ENCODE measurements around the gene AACS.

The AACS gene

DNA sequence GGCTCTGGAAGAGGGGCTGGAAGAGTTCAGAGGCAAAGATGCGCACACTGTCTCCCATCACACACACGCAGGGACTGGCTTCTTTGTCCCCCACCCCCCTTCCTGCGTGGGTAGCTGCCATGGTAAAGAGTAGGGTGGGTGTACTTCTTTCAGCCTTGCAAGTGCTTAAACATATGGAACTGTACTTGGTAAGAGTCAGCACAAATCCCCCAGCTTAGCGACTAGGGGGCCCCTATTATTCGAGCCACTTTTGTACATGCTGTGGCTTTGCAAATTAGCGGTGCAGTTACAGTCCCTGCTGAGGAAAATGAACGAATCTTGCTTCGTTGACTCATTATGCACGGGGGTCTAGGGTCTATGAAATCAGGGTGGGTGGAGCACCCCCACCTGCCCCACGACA is 123.8 kb downstream of the AACS start:
- H3K9me3 ChIP-seq (replicated peaks; ENCODE audit: insufficient read depth, low read length) = no peaks in the 10 kb centered on the region
- no peak for DNase-seq
- no peaks in the 10 kb centered on the region for H3F3A ChIP-seq (ENCODE audit: insufficient read depth, low read length)
- no peak overlapping the region for H3K9ac ChIP-seq (ENCODE audit: low read length)
- no peak overlapping the region for H2AFZ ChIP-seq (ENCODE audit: low read length)
- H3K4me3 ChIP-seq (ENCODE audit: low read length) = no peak overlapping the region
- H4K20me1 ChIP-seq (ENCODE audit: insufficient read depth, low read length) = no peaks in the 10 kb centered on the region
- no peak for TF ChIP-seq EZH2phosphoT487 (IDR thresholded peaks at IDR 0.05; ENCODE audit: low read length)
- TF ChIP-seq, protein P1, sequence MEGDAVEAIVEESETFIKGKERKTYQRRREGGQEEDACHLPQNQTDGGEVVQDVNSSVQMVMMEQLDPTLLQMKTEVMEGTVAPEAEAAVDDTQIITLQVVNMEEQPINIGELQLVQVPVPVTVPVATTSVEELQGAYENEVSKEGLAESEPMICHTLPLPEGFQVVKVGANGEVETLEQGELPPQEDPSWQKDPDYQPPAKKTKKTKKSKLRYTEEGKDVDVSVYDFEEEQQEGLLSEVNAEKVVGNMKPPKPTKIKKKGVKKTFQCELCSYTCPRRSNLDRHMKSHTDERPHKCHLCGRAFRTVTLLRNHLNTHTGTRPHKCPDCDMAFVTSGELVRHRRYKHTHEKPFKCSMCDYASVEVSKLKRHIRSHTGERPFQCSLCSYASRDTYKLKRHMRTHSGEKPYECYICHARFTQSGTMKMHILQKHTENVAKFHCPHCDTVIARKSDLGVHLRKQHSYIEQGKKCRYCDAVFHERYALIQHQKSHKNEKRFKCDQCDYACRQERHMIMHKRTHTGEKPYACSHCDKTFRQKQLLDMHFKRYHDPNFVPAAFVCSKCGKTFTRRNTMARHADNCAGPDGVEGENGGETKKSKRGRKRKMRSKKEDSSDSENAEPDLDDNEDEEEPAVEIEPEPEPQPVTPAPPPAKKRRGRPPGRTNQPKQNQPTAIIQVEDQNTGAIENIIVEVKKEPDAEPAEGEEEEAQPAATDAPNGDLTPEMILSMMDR (IDR thresholded peaks at IDR 0.05; ENCODE audit: low read length) = no peak
- no peak for TF ChIP-seq EZH2 (optimal IDR thresholded peaks at IDR 0.05; ENCODE audit: low read depth, low read length)
- no peaks in the 10 kb centered on the region for H3K36me3 ChIP-seq (replicated peaks; ENCODE audit: insufficient read depth, low read length)
- H3K4me2 ChIP-seq (ENCODE audit: low read depth, low read length) = no peak overlapping the region
- H3K79me2 ChIP-seq (ENCODE audit: low read length) = no peaks in the 10 kb centered on the region
- H3K27me3 ChIP-seq (replicated peaks; ENCODE audit: insufficient read depth, low read length) = peaks cover 11% of the 10 kb centered on the region
- H3K4me1 ChIP-seq (ENCODE audit: low read length) = no peaks in the 10 kb centered on the region
- no peaks in the 10 kb centered on the region for H3K9me2 ChIP-seq (replicated peaks; ENCODE audit: insufficient read depth, low read length)
- H3K27ac ChIP-seq (ENCODE audit: low read length) = no peak overlapping the region

DNA sequence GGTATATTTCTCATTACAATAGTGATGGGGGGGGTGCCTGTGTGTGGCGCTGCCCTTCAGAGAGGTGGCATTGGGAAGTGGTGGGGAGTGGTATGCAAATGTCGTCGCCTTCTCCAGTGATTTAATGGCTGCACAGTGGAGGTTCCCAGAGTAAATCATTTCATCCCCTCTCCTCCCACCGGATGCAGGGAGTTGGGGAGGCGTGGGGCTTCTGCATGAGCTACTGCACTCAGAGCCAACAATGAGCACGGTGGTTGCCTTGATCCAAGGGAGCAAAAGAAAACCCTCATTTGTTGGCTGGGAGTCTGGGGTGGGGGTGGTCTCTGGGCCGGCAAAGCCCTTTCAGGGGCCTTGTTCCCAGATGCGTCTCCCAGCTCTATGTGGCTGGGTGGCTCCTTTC is 124.3 kb downstream of the AACS start:
- H3K79me2 ChIP-seq (ENCODE audit: low read length) = no peaks in the 10 kb centered on the region
- no peak overlapping the region for H3K9ac ChIP-seq (ENCODE audit: low read length)
- H3F3A ChIP-seq (ENCODE audit: insufficient read depth, low read length) = no peaks in the 10 kb centered on the region
- H3K9me2 ChIP-seq (replicated peaks; ENCODE audit: insufficient read depth, low read length) = no peaks in the 10 kb centered on the region
- no peak for TF ChIP-seq EZH2 (optimal IDR thresholded peaks at IDR 0.05; ENCODE audit: low read depth, low read length)
- TF ChIP-seq, protein P1 (IDR thresholded peaks at IDR 0.05; ENCODE audit: low read length) = no peak
- TF ChIP-seq EZH2phosphoT487 (IDR thresholded peaks at IDR 0.05; ENCODE audit: low read length) = no peak
- no peaks in the 10 kb centered on the region for H3K9me3 ChIP-seq (replicated peaks; ENCODE audit: insufficient read depth, low read length)
- no peaks in the 10 kb centered on the region for H4K20me1 ChIP-seq (ENCODE audit: insufficient read depth, low read length)
- H3K27ac ChIP-seq (ENCODE audit: low read length) = no peak overlapping the region
- H3K4me3 ChIP-seq (ENCODE audit: low read length) = no peak overlapping the region
- peaks cover 11% of the 10 kb centered on the region for H3K27me3 ChIP-seq (replicated peaks; ENCODE audit: insufficient read depth, low read length)
- no peaks in the 10 kb centered on the region for H3K36me3 ChIP-seq (replicated peaks; ENCODE audit: insufficient read depth, low read length)
- no peak for DNase-seq
- H2AFZ ChIP-seq (ENCODE audit: low read length) = no peak overlapping the region
- no peaks in the 10 kb centered on the region for H3K4me1 ChIP-seq (ENCODE audit: low read length)
- H3K4me2 ChIP-seq (ENCODE audit: low read depth, low read length) = no peak overlapping the region

DNA sequence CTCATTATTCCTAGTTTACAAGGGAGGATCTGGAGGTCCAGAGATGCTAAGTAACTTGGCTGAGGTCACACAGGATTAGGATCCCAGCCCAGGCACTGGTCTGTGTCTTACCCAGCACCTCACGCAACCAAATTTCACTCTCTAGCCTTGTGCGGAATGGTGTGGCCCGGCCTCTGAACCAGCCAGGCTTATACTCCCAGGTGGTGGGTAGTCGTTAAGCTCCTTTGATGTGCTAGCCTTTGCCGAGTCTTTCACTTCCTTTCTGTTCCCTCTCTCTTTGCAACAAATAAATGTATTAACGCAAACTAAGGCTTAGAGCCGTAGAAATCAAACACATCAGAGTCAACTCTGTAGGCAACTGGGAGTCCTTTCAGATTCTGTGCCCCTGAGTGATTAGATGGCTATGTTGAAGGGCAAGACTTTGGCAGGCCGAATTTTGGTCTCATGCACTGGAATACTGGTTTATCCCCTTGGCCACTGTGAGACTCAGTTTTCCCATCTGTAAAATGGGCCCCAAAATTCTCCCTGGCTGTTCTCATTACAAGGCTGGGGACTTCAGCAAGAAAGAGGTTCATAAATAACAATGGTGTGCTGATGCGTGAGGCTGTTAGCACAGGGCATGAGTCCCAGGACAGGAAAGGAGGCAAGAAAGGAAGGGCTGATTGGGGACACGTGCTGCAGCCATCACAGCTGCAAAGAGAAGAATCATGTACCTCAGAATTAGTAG is 126.3 kb downstream of the AACS start:
- Histone ChIP-seq H3K4me2 (ENCODE audit: low read depth, low read length) (no peak overlapping the region), H3K4me1 (ENCODE audit: low read length) (no peaks in the 10 kb centered on the region), H3K9ac (ENCODE audit: low read length) (no peak overlapping the region), H3K4me3 (ENCODE audit: low read length) (no peak overlapping the region), H3K36me3 (replicated peaks; ENCODE audit: insufficient read depth, low read length) (no peaks in the 10 kb centered on the region), H2AFZ (ENCODE audit: low read length) (no peak overlapping the region), H3F3A (ENCODE audit: insufficient read depth, low read length) (no peaks in the 10 kb centered on the region), H3K9me2 (replicated peaks; ENCODE audit: insufficient read depth, low read length) (no peaks in the 10 kb centered on the region), H3K79me2 (ENCODE audit: low read length) (no peaks in the 10 kb centered on the region), H4K20me1 (ENCODE audit: insufficient read depth, low read length) (no peaks in the 10 kb centered on the region), H3K27ac (ENCODE audit: low read length) (no peak overlapping the region), H3K9me3 (replicated peaks; ENCODE audit: insufficient read depth, low read length) (no peaks in the 10 kb centered on the region), H3K27me3 (replicated peaks; ENCODE audit: insufficient read depth, low read length) (peaks cover 11% of the 10 kb centered on the region)
- no peak for DNase-seq
- TF ChIP-seq EZH2phosphoT487 (IDR thresholded peaks at IDR 0.05; ENCODE audit: low read length) (no peak), EZH2 (optimal IDR thresholded peaks at IDR 0.05; ENCODE audit: low read depth, low read length) (no peak)
- TF ChIP-seq, protein P1 (IDR thresholded peaks at IDR 0.05; ENCODE audit: low read length) = no peak

All from MM.1S (cell line).